Activated CD8-positive, alpha-beta memory T cell treated with anti-CD3 and anti-CD28 coated beads for 1 hour (primary cell): Measurements from ENCODE around the gene ADAMTS7.
"Not testable (repeated sequence)": the region's sequence is repeated elsewhere in the genome, so short reads cannot be mapped to it uniquely, and the experiment has no call there.

Experiments
- DNase-seq, 2 donors: peaks; one replicate each; pipeline ENCODE4 v3.0.0-alpha.2; 2020; ENCODE audit warnings: low read depth in 1 of 2; ENCODE audit errors: extremely low read depth in 1 of 2

Gene ADAMTS7

GRCh38 chr15:78755900-78756591 lies 55.2 kb downstream of the ADAMTS7 start:
- not testable (repeated sequence) for DNase-seq

- DNase-seq: not testable (repeated sequence)
Measured at GRCh38 chr15:78754637-78755280, 56.5 kb downstream of the ADAMTS7 start.

- not testable (repeated sequence) for DNase-seq
Measured at GRCh38 chr15:78753751-78754535, 57.3 kb downstream of the ADAMTS7 start.

GRCh38 chr15:78753359-78753659 lies 58.0 kb downstream of the ADAMTS7 start:
- not testable (repeated sequence) for DNase-seq

GRCh38 chr15:78752492-78753358 lies 58.5 kb downstream of the ADAMTS7 start:
- DNase-seq: no peak

- DNase-seq: no peak
Measured at GRCh38 chr15:78751602-78751979, 59.7 kb downstream of the ADAMTS7 start.

GRCh38 chr15:78750974-78751601 lies 60.2 kb downstream of the ADAMTS7 start:
- DNase-seq: peak; percentile 82 to 85

- no peak for DNase-seq
Measured at GRCh38 chr15:78750566-78750965, 60.7 kb downstream of the ADAMTS7 start.

- no peak for DNase-seq
Measured at GRCh38 chr15:78749831-78750230, 61.4 kb downstream of the ADAMTS7 start.

GRCh38 chr15:78747877-78748276 lies 63.4 kb downstream of the ADAMTS7 start:
- not testable (repeated sequence) for DNase-seq

GRCh38 chr15:78741674-78742073 lies 69.6 kb downstream of the ADAMTS7 start:
- not testable (repeated sequence) for DNase-seq

GRCh38 chr15:78740904-78741274 lies 70.4 kb downstream of the ADAMTS7 start:
- no peak for DNase-seq

- DNase-seq: no peak
Measured at GRCh38 chr15:78739996-78740903, 71.0 kb downstream of the ADAMTS7 start.

- DNase-seq: no peak
Measured at GRCh38 chr15:78739206-78739605, 72.1 kb downstream of the ADAMTS7 start.

GRCh38 chr15:78737931-78738558 lies 73.2 kb downstream of the ADAMTS7 start:
- peak in 1 of 2 donors; percentile 26 for DNase-seq

GRCh38 chr15:78737187-78737820 lies 74.0 kb downstream of the ADAMTS7 start:
- no peak for DNase-seq

GRCh38 chr15:78736286-78736685 lies 75.0 kb downstream of the ADAMTS7 start:
- not testable (repeated sequence) for DNase-seq

GRCh38 chr15:78734451-78735064 lies 76.7 kb downstream of the ADAMTS7 start:
- DNase-seq: no peak
